Astrocyte (in vitro differentiated cells and primary cell): Measurements from ENCODE around the gene CBLC. TPM values are rescaled to one million over a fixed set of nuclear protein-coding genes. Genes with fewer than 3 reads are reported as not detected.

Experiments used
- DNase-seq: peaks from one replicate; pipeline ENCODE4 v3.0.0-alpha.2; 2010; ENCODE audit warnings: low read depth
- FAIRE-seq: peaks from 2 replicates; lab custom pipeline; 2011; peaks lifted over from hg19 to GRCh38; lab: Jason Lieb, UNC
- H2AFZ ChIP-seq: 2 replicates; pipeline ENCODE4 v1.6.0; 2012; ENCODE audit warnings: low read depth, low read length, inconsistent platforms
- H3K27ac ChIP-seq: 2 replicates; pipeline ENCODE4 v1.5.1; 2011; ENCODE audit warnings: low read depth, low read length, inconsistent platforms
- H3K27me3 ChIP-seq: 2 replicates; pipeline ENCODE4 v1.6.0; 2011; ENCODE audit warnings: low read length, inconsistent platforms; ENCODE audit not compliant: insufficient read depth
- H3K36me3 ChIP-seq: 2 replicates; pipeline ENCODE4 v1.5.1; 2011; ENCODE audit warnings: low read length, inconsistent platforms; ENCODE audit not compliant: insufficient read depth
- H3K4me1 ChIP-seq: 2 replicates; pipeline ENCODE4 v1.5.1; 2011; ENCODE audit warnings: low read length, inconsistent platforms; ENCODE audit not compliant: insufficient read depth
- H3K4me2 ChIP-seq: 2 replicates; pipeline ENCODE4 v1.6.0; 2012; ENCODE audit warnings: low read length, inconsistent platforms
- H3K4me3 ChIP-seq: 2 replicates; pipeline ENCODE4 v1.5.1; 2011; ENCODE audit warnings: low read depth, mild to moderate bottlenecking, low read length, inconsistent platforms; ENCODE audit not compliant: insufficient read depth
- H3K79me2 ChIP-seq: 2 replicates; pipeline ENCODE4 v1.6.0; 2012; ENCODE audit warnings: mild to moderate bottlenecking, low read length, inconsistent platforms; ENCODE audit not compliant: insufficient read depth
- H3K9ac ChIP-seq: 2 replicates; pipeline ENCODE4 v1.6.0; 2012; ENCODE audit warnings: mild to moderate bottlenecking, low read length, inconsistent platforms
- H3K9me3 ChIP-seq: 2 replicates; pipeline ENCODE4 v1.5.1; 2012; ENCODE audit warnings: low read depth, mild to moderate bottlenecking, low read length, inconsistent platforms; ENCODE audit not compliant: insufficient read depth
- H4K20me1 ChIP-seq: 2 replicates; pipeline ENCODE4 v1.6.0; 2012; ENCODE audit warnings: low read length, inconsistent platforms; ENCODE audit not compliant: insufficient read depth
- H3K27ac Mint-ChIP-seq: one replicate; pipeline ENCODE4 v1.8.0; 2021; ENCODE audit warnings: mild to moderate bottlenecking, mixed read lengths; ENCODE audit not compliant: unreplicated experiment
- H3K27me3 Mint-ChIP-seq: one replicate; pipeline ENCODE4 v1.8.0; 2021; ENCODE audit warnings: low read depth, mixed read lengths; ENCODE audit not compliant: unreplicated experiment
- H3K36me3 Mint-ChIP-seq: one replicate; pipeline ENCODE4 v1.8.0; 2021; ENCODE audit warnings: low read depth, mixed read lengths; ENCODE audit not compliant: unreplicated experiment
- H3K4me1 Mint-ChIP-seq: one replicate; pipeline ENCODE4 v1.8.0; 2021; ENCODE audit warnings: low read depth, mixed read lengths; ENCODE audit not compliant: unreplicated experiment
- H3K4me3 Mint-ChIP-seq: one replicate; pipeline ENCODE4 v1.8.0; 2021; ENCODE audit warnings: mild to moderate bottlenecking, moderate library complexity, mixed read lengths; ENCODE audit not compliant: unreplicated experiment
- H3K9me3 Mint-ChIP-seq: one replicate; pipeline ENCODE4 v1.8.0; 2021; ENCODE audit warnings: mild to moderate bottlenecking, mixed read lengths; ENCODE audit not compliant: unreplicated experiment
- EZH2 ChIP-seq: IDR thresholded peaks from 2 replicates; pipeline ENCODE4 v1.6.1; 2012; ENCODE audit warnings: mild to moderate bottlenecking, low read length, inconsistent platforms; ENCODE audit not compliant: insufficient read depth
- total RNA-seq: library from RNA; stranded (reverse); gene quantifications from 2 replicates; pipeline ENCODE4 v1.2.1, GENCODE V29; 2021
- TF ChIP-seq, protein P1 (sequence below): IDR thresholded peaks from 2 replicates; pipeline ENCODE4 v1.5.1; 2011; ENCODE audit warnings: low read depth, mild to moderate bottlenecking, inconsistent platforms, low read length, moderate library complexity; ENCODE audit not compliant: insufficient read depth

CBLC gene
- total RNA-seq, 1 donor from 2014 or later = not detected

DNA sequence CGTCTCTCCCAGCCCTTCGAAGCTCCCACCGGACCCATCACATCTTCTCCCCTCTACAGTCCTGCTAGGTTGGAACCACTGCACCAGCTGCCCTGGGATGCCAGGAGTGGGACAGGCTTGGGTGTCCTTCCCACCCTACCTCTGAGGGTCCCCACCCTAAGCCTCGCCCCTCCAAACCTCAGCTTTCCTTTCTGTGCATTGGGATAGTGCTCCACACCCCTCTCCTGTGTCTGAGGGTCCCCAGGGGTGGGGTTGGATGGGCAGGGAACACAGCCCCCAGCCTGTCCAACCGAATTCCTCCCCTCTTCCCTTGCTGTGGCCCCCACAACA is 31.1 kb upstream of the CBLC start:
- Histone ChIP-seq H3K27ac (no peak overlapping the region), H3K9ac (peak overlapping the region; percentile 71), H3K79me2 (peaks cover 26% of the 10 kb centered on the region), H3K4me1 (peaks cover 36% of the 10 kb centered on the region), H3K27me3 (no peaks in the 10 kb centered on the region), H3K9me3 (no peaks in the 10 kb centered on the region), H3K4me3 (no peak overlapping the region), H3K36me3 (no peaks in the 10 kb centered on the region), H4K20me1 (peaks cover 24% of the 10 kb centered on the region), H2AFZ (no peak overlapping the region), H3K4me2 (peak overlapping the region; percentile 99)
- no peak for FAIRE-seq
- DNase-seq = no peak
- H3K27ac Mint-ChIP-seq = peak overlapping the region; percentile 53
- H3K9me3 Mint-ChIP-seq = no peaks in the 10 kb centered on the region
- peaks cover 23% of the 10 kb centered on the region for H3K4me1 Mint-ChIP-seq
- H3K4me3 Mint-ChIP-seq = peak overlapping the region; percentile 75
- peaks cover 11% of the 10 kb centered on the region for H3K36me3 Mint-ChIP-seq
- H3K27me3 Mint-ChIP-seq = peaks cover 12% of the 10 kb centered on the region
- no peak for TF ChIP-seq EZH2
- TF ChIP-seq, protein P1, sequence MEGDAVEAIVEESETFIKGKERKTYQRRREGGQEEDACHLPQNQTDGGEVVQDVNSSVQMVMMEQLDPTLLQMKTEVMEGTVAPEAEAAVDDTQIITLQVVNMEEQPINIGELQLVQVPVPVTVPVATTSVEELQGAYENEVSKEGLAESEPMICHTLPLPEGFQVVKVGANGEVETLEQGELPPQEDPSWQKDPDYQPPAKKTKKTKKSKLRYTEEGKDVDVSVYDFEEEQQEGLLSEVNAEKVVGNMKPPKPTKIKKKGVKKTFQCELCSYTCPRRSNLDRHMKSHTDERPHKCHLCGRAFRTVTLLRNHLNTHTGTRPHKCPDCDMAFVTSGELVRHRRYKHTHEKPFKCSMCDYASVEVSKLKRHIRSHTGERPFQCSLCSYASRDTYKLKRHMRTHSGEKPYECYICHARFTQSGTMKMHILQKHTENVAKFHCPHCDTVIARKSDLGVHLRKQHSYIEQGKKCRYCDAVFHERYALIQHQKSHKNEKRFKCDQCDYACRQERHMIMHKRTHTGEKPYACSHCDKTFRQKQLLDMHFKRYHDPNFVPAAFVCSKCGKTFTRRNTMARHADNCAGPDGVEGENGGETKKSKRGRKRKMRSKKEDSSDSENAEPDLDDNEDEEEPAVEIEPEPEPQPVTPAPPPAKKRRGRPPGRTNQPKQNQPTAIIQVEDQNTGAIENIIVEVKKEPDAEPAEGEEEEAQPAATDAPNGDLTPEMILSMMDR = no peak

DNA sequence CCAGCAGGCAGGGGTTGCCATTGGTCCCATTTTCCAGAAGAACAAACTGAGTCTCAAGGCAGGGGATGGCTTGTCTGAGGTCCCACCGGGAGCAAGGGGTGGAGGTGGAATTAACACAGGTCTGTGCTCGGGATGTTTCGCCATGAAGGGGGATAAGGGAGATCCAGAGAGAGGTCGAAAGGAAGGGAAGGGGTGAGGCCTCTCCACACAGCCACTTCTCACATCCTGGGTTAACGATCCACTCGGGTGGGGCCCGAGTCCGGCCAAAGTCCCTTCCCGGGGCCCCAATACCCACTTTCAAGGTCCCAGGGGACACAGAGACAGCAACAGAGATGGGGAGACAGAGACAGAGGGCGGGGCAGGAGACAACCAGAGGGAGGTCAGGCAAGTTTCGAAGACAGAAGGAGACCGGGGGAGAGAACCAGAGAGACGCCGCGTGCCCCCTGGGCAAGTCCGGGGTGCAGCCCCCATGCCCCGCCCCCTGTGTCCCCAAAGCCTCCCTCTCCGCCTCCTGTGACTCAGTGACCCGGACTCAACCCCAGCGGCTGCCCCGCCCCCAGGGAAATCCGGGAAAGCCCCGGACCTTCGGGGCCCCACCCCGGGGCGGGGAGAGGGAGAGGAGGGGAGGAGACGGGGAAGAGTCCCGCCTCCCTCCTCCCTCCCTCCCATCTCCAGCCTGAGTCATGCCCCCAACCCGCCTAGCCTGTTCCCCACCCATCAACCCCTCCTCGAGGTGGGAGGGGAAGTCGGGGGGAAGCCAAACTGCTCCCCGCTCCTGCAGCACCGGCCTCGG is 30.5 kb upstream of the CBLC start:
- Histone ChIP-seq H3K4me1 (peaks cover 33% of the 10 kb centered on the region), H3K36me3 (no peaks in the 10 kb centered on the region), H3K27ac (peak overlapping the region; percentile 86), H3K9ac (peak overlapping the region; percentile 90), H3K79me2 (peaks cover 26% of the 10 kb centered on the region), H3K4me2 (peak overlapping the region; percentile 99), H2AFZ (peak overlapping the region; percentile 50), H4K20me1 (peaks cover 26% of the 10 kb centered on the region), H3K4me3 (peak overlapping the region; percentile 58), H3K9me3 (no peaks in the 10 kb centered on the region), H3K27me3 (no peaks in the 10 kb centered on the region)
- TF ChIP-seq, protein P1 = no peak
- TF ChIP-seq EZH2 = no peak
- Mint-ChIP-seq H3K27me3 (peaks cover 12% of the 10 kb centered on the region), H3K9me3 (no peaks in the 10 kb centered on the region), H3K36me3 (peaks cover 11% of the 10 kb centered on the region), H3K4me3 (peak overlapping the region; percentile 86), H3K4me1 (peaks cover 22% of the 10 kb centered on the region), H3K27ac (peak overlapping the region; percentile 47)
- peak; percentile 90 for DNase-seq
- FAIRE-seq = peak; percentile 43
